Loucy (cell line): ENCODE results near the gene VPS45.

Experiments used
- CTCF ChIP-seq: fragments of 200-600 bp; sonication (generic); conservative IDR thresholded peaks from 2 replicates; pipeline ENCODE4 v1.5.1; 2014; ENCODE audit warnings: mild to moderate bottlenecking, antibody characterized with exemption, low read length
- EZH2phosphoT487 ChIP-seq: fragments of 200-600 bp; IDR thresholded peaks from 2 replicates; pipeline ENCODE4 v1.6.1; 2018; ENCODE audit warnings: antibody characterized with exemption, mild to moderate bottlenecking, moderate library complexity, borderline replicate concordance

DNA sequence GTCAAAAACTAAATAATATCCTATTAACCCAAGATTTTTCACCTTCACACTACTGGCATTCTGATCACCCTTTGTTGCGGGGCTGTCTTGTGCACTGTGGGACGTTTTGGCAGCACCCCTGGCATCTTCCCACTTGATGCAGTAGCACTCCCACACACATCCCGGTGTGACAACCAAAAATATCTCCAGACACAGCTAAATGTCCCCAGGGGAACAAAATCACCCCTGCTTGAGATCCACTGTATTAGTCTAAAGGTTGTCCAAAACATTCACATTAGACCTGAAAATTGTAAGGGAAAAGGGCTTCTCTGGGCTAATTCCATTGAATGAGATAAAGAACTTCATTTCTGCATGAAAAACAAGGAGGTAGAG is 120.0 kb downstream of the VPS45 start:
- no peak for TF ChIP-seq CTCF
- no peak for TF ChIP-seq EZH2phosphoT487
